ENCODE data around the gene FAM32A. TPM values are rescaled to one million over a fixed set of nuclear protein-coding genes. Genes with fewer than 3 reads are reported as not detected.

The FAM32A gene
- total and polyA plus RNA-seq, 2 of the 8 experiments (the other 6 are each of a cell fraction or from before 2014, with no cell fraction given) = 75.6 to 105 TPM

- ChIA-PET POLR2A (ENCODE audit: partially characterized antibody) (no interaction called here), CTCF (ENCODE audit: partially characterized antibody) (no interaction called here)
- Histone ChIP-seq H2AFZ (ENCODE audit: low read length) (no peak overlapping the region), H2BK20ac (ENCODE audit: low read length) (no peak overlapping the region), H3K56ac (replicated peaks; ENCODE audit: insufficient read length, low read depth, low read length) (no peak overlapping the region), H3K9ac (replicated peaks in 1 of 4; ENCODE audit: extremely low read depth in 1 of 4, low read depth in 3 of 4, low read length in 3 of 4) (no peak overlapping the region), H4K20me1 (replicated peaks in 1 of 2; ENCODE audit: control insufficient read depth in 1 of 2, insufficient read depth in 2 of 2, low read length in 2 of 2) (peaks cover 0 to under 1% of the 10 kb centered on the region in 2 experiments), H3K4me3 (ENCODE audit: extremely low read depth in 1 of 4, insufficient read depth in 2 of 4, low read depth in 3 of 4, low read length in 4 of 4) (no peak overlapping the region), H3K23me2 (ENCODE audit: low read depth, low read length) (no peaks in the 10 kb centered on the region), H3K4me2 (ENCODE audit: insufficient read depth in 1 of 2, low read depth in 2 of 2, low read length in 2 of 2) (no peak overlapping the region), H3K27me3 (replicated peaks in 1 of 4; ENCODE audit: control insufficient read depth in 3 of 4, extremely low read depth in 1 of 4, insufficient read depth in 3 of 4, low read length in 3 of 4) (no peaks in the 10 kb centered on the region), H2BK5ac (ENCODE audit: low read depth, low read length) (no peak overlapping the region), H2BK120ac (replicated peaks; ENCODE audit: low read depth, low read length) (no peak overlapping the region), H2AK5ac (ENCODE audit: low read depth, low read length) (no peak overlapping the region), H3K27ac (ENCODE audit: low read depth, low read length) (no peak overlapping the region), H4K5ac (ENCODE audit: insufficient read length, low read depth, low read length) (no peak overlapping the region), H3K9me3 (ENCODE audit: insufficient read depth in 2 of 2, low read depth in 1 of 2, low read length in 1 of 2) (no peaks in the 10 kb centered on the region), H4K8ac (ENCODE audit: extremely low read depth, insufficient read depth, low read length) (no peak overlapping the region), H3K79me1 (ENCODE audit: low read depth, low read length) (no peaks in the 10 kb centered on the region), H2BK15ac (ENCODE audit: low read length) (no peak overlapping the region), H3K4me1 (replicated peaks in 1 of 4; ENCODE audit: control insufficient read depth in 3 of 4, insufficient read depth in 4 of 4, low read length in 3 of 4) (no peaks in the 10 kb centered on the region), H3K18ac (ENCODE audit: extremely low read depth, low read length) (no peak overlapping the region), H3K23ac (ENCODE audit: insufficient read length) (no peak overlapping the region), H3K14ac (ENCODE audit: insufficient read length) (no peak overlapping the region), H3K79me2 (ENCODE audit: control insufficient read depth in 1 of 2, insufficient read depth in 2 of 2, low read length in 2 of 2) (no peaks in the 10 kb centered on the region), H3K36me3 (ENCODE audit: control insufficient read depth in 2 of 4, insufficient read depth in 4 of 4, low read length in 3 of 4) (peaks cover 0 to 11% (median 3%) of the 10 kb centered on the region in 4 experiments; a peak in 4 of 8 replicates), H2BK12ac (ENCODE audit: low read depth, low read length) (no peak overlapping the region), H3K4ac (replicated peaks; ENCODE audit: insufficient read length, low read depth, low read length) (no peak overlapping the region), H4K91ac (replicated peaks; ENCODE audit: insufficient read length, low read length) (no peak overlapping the region)
- FAIRE-seq (no peak), DNase-seq (ENCODE audit: low read depth in 1 of 2, low spot score in 2 of 2) (no peak)
- 84% methylated on average over 4 of the region's 4 CpGs; no CpG with 5 or more reads in 1 of the 2 experiments for WGBS, 2 experiments (ENCODE audit: extremely low coverage in 1 of 2, insufficient coverage in 1 of 2, insufficient read length in 1 of 2, insufficient replicate concordance in 2 of 2, low coverage in 1 of 2, low lambda C conversion rate in 2 of 2, missing lambda C conversion rate in 1 of 2)
- TF ChIP-seq RXRA (IDR thresholded peaks at IDR 0.05; ENCODE audit: insufficient read depth, low read depth, low read length) = no peak
- TF ChIP-seq POLR2A (IDR thresholded peaks at IDR 0.05; ENCODE audit: control extremely low read depth in 1 of 2, low read depth in 2 of 2, low read length in 2 of 2) = no peak
- TF ChIP-seq RAD21 (IDR thresholded peaks at IDR 0.05 in 1 of 2, conservative IDR thresholded peaks at IDR 0.05 in 1 of 2; ENCODE audit: low read depth in 2 of 2, low read length in 2 of 2) = no peak
- TF ChIP-seq SP4 (IDR thresholded peaks at IDR 0.05; ENCODE audit: low read length) = no peak
- TF ChIP-seq SP1 (IDR thresholded peaks at IDR 0.05; ENCODE audit: low read depth, low read length) = no peak
- no peak for TF ChIP-seq EZH2 (IDR thresholded peaks at IDR 0.05; ENCODE audit: low read depth, low read length, severe bottlenecking)
- TF ChIP-seq KDM4A (IDR thresholded peaks at IDR 0.05; ENCODE audit: low read depth, low read length, severe bottlenecking) = no peak
- no peak for TF ChIP-seq CREB1 (IDR thresholded peaks at IDR 0.05)
- no peak for TF ChIP-seq MAX (IDR thresholded peaks at IDR 0.05)
- TF ChIP-seq TEAD4 (IDR thresholded peaks at IDR 0.05; ENCODE audit: low read depth, low read length) = no peak
- TF ChIP-seq CHD1 (IDR thresholded peaks at IDR 0.05; ENCODE audit: low read depth, low read length) = no peak
- no peak for TF ChIP-seq RBBP5 (IDR thresholded peaks at IDR 0.05; ENCODE audit: borderline replicate concordance, low read depth, low read length)
- no peak for TF ChIP-seq BRCA1 (IDR thresholded peaks at IDR 0.05; ENCODE audit: low read depth, low read length)
- TF ChIP-seq POU5F1 (IDR thresholded peaks at IDR 0.05; ENCODE audit: low read depth, low read length) = no peak
These were observed 25.0 kb downstream of the FAM32A start for GRCh38 chr19:16210168-16210567.

All from H1 (cell line).